ENCODE data around the gene DXO.

GRCh38 chr6:31961616-31962015 is 10.3 kb downstream of the DXO start:
- no peak for TF ChIP-seq JUND (IDR thresholded peaks at IDR 0.05)
- TF ChIP-seq CTCF (IDR thresholded peaks at IDR 0.05 in 2 of 3, conservative IDR thresholded peaks at IDR 0.05 in 1 of 3; ENCODE audit: borderline replicate concordance in 1 of 3, insufficient read depth in 1 of 3, low read depth in 2 of 3, low read length in 2 of 3) = no peak
- no peak for TF ChIP-seq CEBPB (IDR thresholded peaks at IDR 0.05; ENCODE audit: low read depth)
- TF ChIP-seq, protein P1, sequence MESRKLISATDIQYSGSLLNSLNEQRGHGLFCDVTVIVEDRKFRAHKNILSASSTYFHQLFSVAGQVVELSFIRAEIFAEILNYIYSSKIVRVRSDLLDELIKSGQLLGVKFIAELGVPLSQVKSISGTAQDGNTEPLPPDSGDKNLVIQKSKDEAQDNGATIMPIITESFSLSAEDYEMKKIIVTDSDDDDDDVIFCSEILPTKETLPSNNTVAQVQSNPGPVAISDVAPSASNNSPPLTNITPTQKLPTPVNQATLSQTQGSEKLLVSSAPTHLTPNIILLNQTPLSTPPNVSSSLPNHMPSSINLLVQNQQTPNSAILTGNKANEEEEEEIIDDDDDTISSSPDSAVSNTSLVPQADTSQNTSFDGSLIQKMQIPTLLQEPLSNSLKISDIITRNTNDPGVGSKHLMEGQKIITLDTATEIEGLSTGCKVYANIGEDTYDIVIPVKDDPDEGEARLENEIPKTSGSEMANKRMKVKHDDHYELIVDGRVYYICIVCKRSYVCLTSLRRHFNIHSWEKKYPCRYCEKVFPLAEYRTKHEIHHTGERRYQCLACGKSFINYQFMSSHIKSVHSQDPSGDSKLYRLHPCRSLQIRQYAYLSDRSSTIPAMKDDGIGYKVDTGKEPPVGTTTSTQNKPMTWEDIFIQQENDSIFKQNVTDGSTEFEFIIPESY (IDR thresholded peaks at IDR 0.05; ENCODE audit: extremely low read depth, insufficient replicate concordance, low read length) = no peak
- TF ChIP-seq EZH2 (IDR thresholded peaks at IDR 0.05) = no peak
